HCT116 (cell line): ENCODE data around the gene ANXA7. TPM values are rescaled to one million over a fixed set of nuclear protein-coding genes. Genes with fewer than 3 reads are reported as not detected.

ENCODE experiments used
- ATAC-seq: fragments of 200-7000 bp; cut with Tn5 transposase; 2 replicates; pipeline ENCODE4 v1.9.1; 2020; ENCODE audit warnings: mild to moderate bottlenecking, moderate library complexity
- BruUV-seq: library from RNA; stranded (reverse); fragments of 400-500 nt; replicated peaks from 2 replicates; lab custom pipeline; 2021; lab: Mats Ljungman, UMichigan
- CTCF ChIA-PET: fragments of 300-600 bp; sonication (Branson Sonifier 250); formaldehyde crosslinking; loops from one replicate; lab custom pipeline; 2021; ENCODE audit warnings: antibody characterized with exemption; lab: Charles Lee
- POLR2A ChIA-PET: fragments of 300-600, 350-600 bp; sonication (Branson Sonifier 250); formaldehyde crosslinking; loops from one replicate; lab custom pipeline; 2021; ENCODE audit warnings: antibody characterized with exemption; lab: Charles Lee
- RAD21 ChIA-PET, 2 experiments: fragments of 300-600 bp; sonication (Branson Sonifier 250); formaldehyde crosslinking; loops; one replicate each; lab custom pipeline; 2023; ENCODE audit warnings: low total read pairs in 2 of 2; ENCODE audit not compliant: uncharacterized antibody in 2 of 2, unreplicated experiment in 2 of 2, low non-redundant PET in 1 of 2; lab: Charles Lee
- DNase-seq: peaks from one replicate; pipeline ENCODE4 v3.0.0-alpha.2; 2010; ENCODE audit warnings: low read depth, low spot score
- H2AFZ ChIP-seq: fragments of 200-600 bp; shearing (Covaris generic), sonication (generic); 2 replicates; pipeline ENCODE4 v1.6.1; 2017; ENCODE audit warnings: low read depth, mixed run types, mixed read lengths, antibody characterized with exemption, low read length; ENCODE audit not compliant: poor library complexity, severe bottlenecking
- H3K27ac ChIP-seq: 2 replicates; pipeline ENCODE4 v1.5.1; 2012; ENCODE audit warnings: low read depth, low read length
- H3K27me3 ChIP-seq: fragments of 200-600 bp; sonication (generic); 2 replicates; pipeline ENCODE4 v1.6.1; 2016; ENCODE audit warnings: mixed run types, low read length, mixed read lengths; ENCODE audit not compliant: insufficient read depth
- H3K36me3 ChIP-seq, 2 experiments: fragments of 200-500 bp in 1 of 2; fragments of 200-600 bp in 1 of 2; sonication (Bioruptor generic) in 1 of 2; sonication (generic) in 1 of 2; 2 replicates each; pipeline versions ENCODE4 v1.5.1 to v1.6.1; 2014 to 2016; ENCODE audit warnings: low read length in 2 of 2, inconsistent platforms in 1 of 2, mixed read lengths in 1 of 2, mixed run types in 1 of 2; ENCODE audit not compliant: insufficient read depth in 2 of 2, control insufficient read depth in 1 of 2
- H3K4me1 ChIP-seq, 2 experiments: fragments of 200-600 bp in 1 of 2; sonication (generic) in 1 of 2; 2 replicates each; pipeline versions ENCODE4 v1.5.1 to v1.6.1; 2012 to 2017; ENCODE audit warnings: low read length in 2 of 2, inconsistent platforms in 1 of 2, mild to moderate bottlenecking in 1 of 2, mixed read lengths in 1 of 2, mixed run types in 1 of 2, moderate library complexity in 1 of 2; ENCODE audit not compliant: insufficient read depth in 2 of 2, control insufficient read depth in 1 of 2
- H3K4me2 ChIP-seq: fragments of 200-600 bp; sonication (generic); 2 replicates; pipeline ENCODE4 v1.6.1; 2017; ENCODE audit warnings: mixed run types, low read length, mixed read lengths
- H3K4me3 ChIP-seq, 2 experiments: fragments of 200-600 bp in 1 of 2; sonication (generic) in 1 of 2; replicated peaks in 1 of 2; 2 replicates each; pipeline ENCODE4 v1.5.1; 2011 to 2016; ENCODE audit warnings: low read length in 2 of 2, control low read depth in 1 of 2, low read depth in 1 of 2, mild to moderate bottlenecking in 1 of 2, mixed read lengths in 1 of 2, mixed run types in 1 of 2
- H3K79me2 ChIP-seq: fragments of 200-600 bp; sonication (generic); 2 replicates; pipeline ENCODE4 v1.6.1; 2017; ENCODE audit warnings: mild to moderate bottlenecking, mixed run types, low read length, moderate library complexity, mixed read lengths; ENCODE audit not compliant: insufficient read depth
- H3K9ac ChIP-seq: fragments of 200-600 bp; sonication (generic); 2 replicates; pipeline ENCODE4 v1.6.1; 2016; ENCODE audit warnings: low read length, mixed read lengths
- H3K9me2 ChIP-seq: fragments of 200-600 bp; sonication (generic), shearing (Covaris generic); 2 replicates; pipeline ENCODE4 v1.6.1; 2017; ENCODE audit warnings: mixed run types, mild to moderate bottlenecking, moderate library complexity; ENCODE audit not compliant: insufficient read depth
- H3K9me3 ChIP-seq, 2 experiments: fragments of 200-500 bp in 1 of 2; fragments of 200-600 bp in 1 of 2; sonication (Bioruptor generic) in 1 of 2; sonication (generic) in 1 of 2; 2 replicates each; pipeline ENCODE4 v1.6.1; 2014 to 2017; ENCODE audit warnings: low read length in 2 of 2, mixed read lengths in 2 of 2, inconsistent platforms in 1 of 2, low read depth in 1 of 2, mild to moderate bottlenecking in 1 of 2, mixed run types in 1 of 2, moderate library complexity in 1 of 2; ENCODE audit not compliant: control insufficient read depth in 1 of 2, insufficient read depth in 1 of 2
- H4K20me1 ChIP-seq: fragments of 200-600 bp; sonication (generic), shearing (Covaris generic); 2 replicates; pipeline ENCODE4 v1.6.1; 2017; ENCODE audit warnings: mixed run types, mild to moderate bottlenecking, moderate library complexity; ENCODE audit not compliant: insufficient read depth
- EGR1 ChIP-seq: IDR thresholded peaks from 2 replicates; pipeline ENCODE4 v1.6.1; 2012; ENCODE audit warnings: low read depth
- ELF1 ChIP-seq: IDR thresholded peaks from 2 replicates; pipeline ENCODE4 v1.6.1; 2012; ENCODE audit warnings: low read depth, borderline replicate concordance
- POLR2AphosphoS5 ChIP-seq: IDR thresholded peaks from 2 replicates; pipeline ENCODE4 v1.6.1; 2011; ENCODE audit warnings: mild to moderate bottlenecking, low read depth, low read length, moderate library complexity
- SIN3A ChIP-seq: IDR thresholded peaks from 2 replicates; pipeline ENCODE4 v1.6.1; 2012; ENCODE audit warnings: low read depth
- ZFX ChIP-seq: fragments of 450-650 bp; IDR thresholded peaks from 2 replicates; pipeline ENCODE4 v1.6.1; 2017
- ZNF274 ChIP-seq: fragments of 200-500 bp; sonication (Bioruptor generic); IDR thresholded peaks from 2 replicates; pipeline ENCODE4 v1.6.1; 2014; ENCODE audit warnings: mild to moderate bottlenecking, low read depth, low read length, inconsistent platforms
- intact Hi-C: fragments of 100-400 bp; cut with micrococcal nuclease; formaldehyde crosslinking; loops from 2 replicates; pipeline ENCODE4 v1.10.0; 2022
- total RNA-seq: library from RNA; stranded (reverse); gene quantifications from one replicate; pipeline ENCODE4 v1.2.1, GENCODE V29; 2021; ENCODE audit not compliant: unreplicated experiment
- TF ChIP-seq, protein P1 (sequence below): IDR thresholded peaks from 2 replicates; pipeline ENCODE4 v1.6.1; 2012; ENCODE audit warnings: low read depth

The ANXA7 gene
- total RNA-seq, 1 experiment from 2014 or later, result 105 TPM

DNA sequence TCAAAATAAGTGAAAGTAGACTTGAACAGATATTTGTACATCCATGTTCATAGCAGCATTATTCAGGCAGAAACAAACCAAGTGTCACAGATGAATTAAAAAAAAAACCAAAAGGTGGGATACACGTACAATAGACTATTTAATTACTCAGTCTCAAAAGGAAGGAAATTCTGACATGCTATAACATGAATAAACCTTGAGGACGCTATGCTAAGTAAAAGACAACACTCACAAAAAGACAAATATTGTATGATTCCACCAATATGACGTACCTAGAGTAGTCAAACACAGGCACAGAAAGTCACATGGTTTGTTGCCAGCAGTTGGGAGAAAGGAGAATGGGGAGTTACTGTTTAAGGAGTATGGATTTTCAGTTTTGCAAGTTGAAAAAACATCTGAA is 37.2 kb downstream of the ANXA7 start:
- Histone ChIP-seq H3K9me3 (no peaks in the 10 kb centered on the region), H3K9me2 (no peaks in the 10 kb centered on the region), H3K27me3 (no peaks in the 10 kb centered on the region), H3K36me3 (peaks cover 24 to 32% of the 10 kb centered on the region in 2 experiments), H3K4me1 (no peaks in the 10 kb centered on the region), H3K4me3 (no peak overlapping the region), H3K79me2 (no peaks in the 10 kb centered on the region), H2AFZ (no peak overlapping the region), H3K27ac (no peak overlapping the region), H3K4me2 (no peak overlapping the region), H3K9ac (no peak overlapping the region), H4K20me1 (no peaks in the 10 kb centered on the region)
- intact Hi-C loops, result no loop called here
- POLR2A ChIA-PET, result no interaction called here
- no peak for DNase-seq
- CTCF ChIA-PET, result no interaction called here
- no TSS peak for BruUV-seq
- no peak for TF ChIP-seq POLR2AphosphoS5
- TF ChIP-seq SIN3A, result no peak
- RAD21 ChIA-PET, result no interaction called here
- ATAC-seq, result no peak

DNA sequence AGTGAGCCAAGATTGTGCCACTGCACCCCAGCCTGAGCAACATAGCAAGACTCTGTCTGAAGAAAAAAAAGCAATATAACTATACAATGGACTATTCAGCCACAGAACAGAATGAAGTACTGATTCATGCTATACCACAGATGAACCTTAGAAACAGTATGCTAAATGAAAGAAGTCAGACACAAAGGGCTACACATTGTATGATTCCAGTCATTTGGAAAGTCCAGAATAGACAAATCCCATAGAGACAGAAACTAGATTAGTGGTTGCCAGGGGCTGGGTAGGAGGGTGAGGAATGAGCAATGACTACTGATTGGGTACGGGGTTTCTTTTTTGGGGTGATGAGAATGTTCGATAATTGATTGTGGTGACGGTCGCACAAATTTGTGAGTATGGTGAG is 45.6 kb downstream of the ANXA7 start:
- H2AFZ ChIP-seq, result no peak overlapping the region
- H3K4me2 ChIP-seq, result no peak overlapping the region
- ATAC-seq (no peak), DNase-seq (no peak)
- H3K79me2 ChIP-seq, result no peaks in the 10 kb centered on the region
- BruUV-seq, result no TSS peak
- no peaks in the 10 kb centered on the region for H3K9me3 ChIP-seq
- H3K9ac ChIP-seq, result no peak overlapping the region
- H3K4me1 ChIP-seq, result no peaks in the 10 kb centered on the region
- H4K20me1 ChIP-seq, result no peaks in the 10 kb centered on the region
- no peak for TF ChIP-seq ELF1
- no peak for TF ChIP-seq ZFX
- TF ChIP-seq, protein P1, sequence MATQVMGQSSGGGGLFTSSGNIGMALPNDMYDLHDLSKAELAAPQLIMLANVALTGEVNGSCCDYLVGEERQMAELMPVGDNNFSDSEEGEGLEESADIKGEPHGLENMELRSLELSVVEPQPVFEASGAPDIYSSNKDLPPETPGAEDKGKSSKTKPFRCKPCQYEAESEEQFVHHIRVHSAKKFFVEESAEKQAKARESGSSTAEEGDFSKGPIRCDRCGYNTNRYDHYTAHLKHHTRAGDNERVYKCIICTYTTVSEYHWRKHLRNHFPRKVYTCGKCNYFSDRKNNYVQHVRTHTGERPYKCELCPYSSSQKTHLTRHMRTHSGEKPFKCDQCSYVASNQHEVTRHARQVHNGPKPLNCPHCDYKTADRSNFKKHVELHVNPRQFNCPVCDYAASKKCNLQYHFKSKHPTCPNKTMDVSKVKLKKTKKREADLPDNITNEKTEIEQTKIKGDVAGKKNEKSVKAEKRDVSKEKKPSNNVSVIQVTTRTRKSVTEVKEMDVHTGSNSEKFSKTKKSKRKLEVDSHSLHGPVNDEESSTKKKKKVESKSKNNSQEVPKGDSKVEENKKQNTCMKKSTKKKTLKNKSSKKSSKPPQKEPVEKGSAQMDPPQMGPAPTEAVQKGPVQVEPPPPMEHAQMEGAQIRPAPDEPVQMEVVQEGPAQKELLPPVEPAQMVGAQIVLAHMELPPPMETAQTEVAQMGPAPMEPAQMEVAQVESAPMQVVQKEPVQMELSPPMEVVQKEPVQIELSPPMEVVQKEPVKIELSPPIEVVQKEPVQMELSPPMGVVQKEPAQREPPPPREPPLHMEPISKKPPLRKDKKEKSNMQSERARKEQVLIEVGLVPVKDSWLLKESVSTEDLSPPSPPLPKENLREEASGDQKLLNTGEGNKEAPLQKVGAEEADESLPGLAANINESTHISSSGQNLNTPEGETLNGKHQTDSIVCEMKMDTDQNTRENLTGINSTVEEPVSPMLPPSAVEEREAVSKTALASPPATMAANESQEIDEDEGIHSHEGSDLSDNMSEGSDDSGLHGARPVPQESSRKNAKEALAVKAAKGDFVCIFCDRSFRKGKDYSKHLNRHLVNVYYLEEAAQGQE, result no peak
- TF ChIP-seq ZNF274, result no peak
- TF ChIP-seq EGR1, result no peak
- H3K4me3 ChIP-seq, result no peak overlapping the region
- H3K27ac ChIP-seq, result no peak overlapping the region
- ChIA-PET CTCF (no interaction called here), RAD21 (no interaction called here), POLR2A (no interaction called here)
- no peaks in the 10 kb centered on the region for H3K9me2 ChIP-seq
- intact Hi-C loops, result no loop called here
- no peaks in the 10 kb centered on the region for H3K27me3 ChIP-seq
- H3K36me3 ChIP-seq, result peaks cover 0 to 13% of the 10 kb centered on the region in 2 experiments; a peak in 2 of 4 replicates
